ENCODE data around the gene ARHGEF10L.

The ARHGEF10L gene

GRCh38 chr1:17686258-17686657 is 146.8 kb downstream of the ARHGEF10L start:
- DNase-seq, result no peak

GRCh38 chr1:17687145-17687544 is 147.6 kb downstream of the ARHGEF10L start:
- DNase-seq, result no peak

DNA sequence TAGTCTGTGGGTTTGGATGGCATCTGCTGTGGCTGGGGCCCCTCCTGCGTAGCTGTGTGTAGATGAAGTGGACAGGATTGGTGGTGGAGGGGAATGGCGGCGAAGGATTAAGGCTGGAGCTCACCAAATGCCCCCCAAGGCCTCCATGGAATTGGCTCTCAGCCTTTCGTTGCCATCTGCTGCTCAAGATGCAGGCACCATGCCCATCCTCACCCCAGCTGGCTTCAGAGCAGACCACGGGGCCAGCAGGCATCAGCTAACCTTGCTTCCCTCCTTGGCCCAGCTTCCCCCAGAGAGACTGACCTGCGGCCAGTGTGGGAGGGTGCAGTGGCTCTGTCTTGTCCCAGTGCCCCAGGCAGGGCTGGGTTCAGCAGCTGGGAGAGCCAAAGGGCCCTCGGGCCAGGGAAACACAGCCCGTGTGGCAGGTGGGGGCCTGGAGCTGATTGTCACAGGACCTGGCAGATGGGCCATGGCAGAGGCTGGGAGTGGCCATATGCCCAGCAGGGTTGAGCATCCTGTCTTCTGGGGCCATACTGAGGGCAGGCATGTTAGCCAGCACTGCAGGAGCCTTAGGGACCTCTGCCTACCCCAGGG is 148.8 kb downstream of the ARHGEF10L start:
- no peak for DNase-seq

DNA sequence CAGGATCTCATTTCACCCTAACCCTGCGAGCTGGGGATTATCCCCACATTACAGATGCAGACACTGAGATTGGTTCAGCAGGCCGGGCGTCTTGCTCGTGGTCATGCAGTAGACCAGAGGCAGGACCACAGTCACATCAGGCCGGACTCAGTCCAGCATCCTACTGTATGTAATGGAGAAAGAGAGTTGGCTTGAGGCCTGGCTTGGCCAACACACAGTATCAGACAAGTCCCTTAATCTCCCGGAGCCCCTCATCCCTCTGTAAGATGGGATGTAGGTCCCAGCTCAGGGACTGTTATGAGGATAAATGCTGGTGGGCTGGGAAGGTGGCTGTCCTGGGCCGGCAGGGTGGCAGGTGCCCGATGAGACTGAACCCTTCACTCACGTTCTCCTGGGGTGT is 149.5 kb downstream of the ARHGEF10L start:
- DNase-seq, result no peak

GRCh38 chr1:17690906-17691634 is 151.6 kb downstream of the ARHGEF10L start:
- no peak for DNase-seq

DNA sequence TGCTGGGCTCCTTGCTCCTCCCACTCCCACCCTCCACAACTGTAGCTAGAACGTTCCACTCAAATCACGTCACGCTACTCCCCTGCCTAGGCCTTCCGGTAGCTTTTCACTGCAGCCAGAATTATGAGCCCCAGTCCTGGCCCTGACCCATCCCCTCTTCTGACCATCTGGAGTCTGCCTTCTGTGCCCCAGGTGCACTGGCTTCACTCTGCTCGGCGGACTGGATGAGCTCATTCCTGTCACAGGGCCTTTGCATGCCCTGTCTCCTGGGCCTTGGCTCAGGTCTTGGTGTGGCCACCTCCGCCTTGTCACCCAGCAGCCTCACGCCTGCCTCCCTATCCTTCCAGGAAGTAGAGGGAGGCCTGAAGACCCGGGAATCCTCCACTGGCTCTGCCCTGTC is 153.1 kb downstream of the ARHGEF10L start:
- no peak for DNase-seq

DNA sequence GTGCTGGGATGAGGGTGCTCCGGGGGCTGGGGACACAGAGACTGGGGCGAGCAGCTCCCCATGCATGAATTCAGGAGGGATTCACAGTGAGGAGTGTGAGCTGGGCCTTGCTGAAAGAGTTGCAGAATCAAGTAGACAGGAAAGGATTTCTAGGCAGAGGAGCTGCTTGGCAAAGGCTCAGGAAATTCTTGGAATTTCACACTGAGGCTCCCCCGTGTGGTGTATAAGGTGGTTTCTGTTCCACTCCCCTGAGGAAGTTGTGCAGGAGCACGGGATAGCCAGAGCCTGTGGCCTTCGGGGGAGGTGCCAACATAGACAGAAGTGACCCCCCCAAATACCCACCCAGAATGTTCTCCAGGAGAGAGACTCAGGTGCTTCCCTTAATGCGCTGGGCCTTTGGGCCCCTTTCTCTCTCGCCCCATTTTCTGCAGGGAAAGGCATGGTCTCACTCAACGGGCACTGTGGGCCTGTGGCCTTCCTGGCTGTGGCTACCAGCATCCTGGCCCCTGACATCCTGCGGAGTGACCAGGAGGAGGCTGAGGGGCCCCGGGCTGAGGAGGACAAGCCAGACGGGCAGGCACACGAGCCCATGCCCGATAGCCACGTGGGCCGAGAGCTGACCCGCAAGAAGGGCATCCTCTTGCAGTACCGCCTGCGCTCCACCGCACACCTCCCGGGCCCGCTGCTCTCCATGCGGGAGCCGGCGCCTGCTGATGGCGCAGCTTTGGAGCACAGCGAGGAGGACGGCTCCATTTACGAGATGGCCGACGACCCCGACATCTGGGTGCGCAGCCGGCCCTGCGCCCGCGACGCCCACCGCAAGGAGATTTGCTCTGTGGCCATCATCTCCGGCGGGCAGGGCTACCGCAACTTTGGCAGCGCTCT is 157.2 kb downstream of the ARHGEF10L start:
- DNase-seq, result no peak

GRCh38 chr1:17697458-17697857 is 158.0 kb downstream of the ARHGEF10L start:
- DNase-seq, result no peak

- no peak for DNase-seq
Observed at GRCh38 chr1:17699581-17699980, 160.1 kb downstream of the ARHGEF10L start.

DNA sequence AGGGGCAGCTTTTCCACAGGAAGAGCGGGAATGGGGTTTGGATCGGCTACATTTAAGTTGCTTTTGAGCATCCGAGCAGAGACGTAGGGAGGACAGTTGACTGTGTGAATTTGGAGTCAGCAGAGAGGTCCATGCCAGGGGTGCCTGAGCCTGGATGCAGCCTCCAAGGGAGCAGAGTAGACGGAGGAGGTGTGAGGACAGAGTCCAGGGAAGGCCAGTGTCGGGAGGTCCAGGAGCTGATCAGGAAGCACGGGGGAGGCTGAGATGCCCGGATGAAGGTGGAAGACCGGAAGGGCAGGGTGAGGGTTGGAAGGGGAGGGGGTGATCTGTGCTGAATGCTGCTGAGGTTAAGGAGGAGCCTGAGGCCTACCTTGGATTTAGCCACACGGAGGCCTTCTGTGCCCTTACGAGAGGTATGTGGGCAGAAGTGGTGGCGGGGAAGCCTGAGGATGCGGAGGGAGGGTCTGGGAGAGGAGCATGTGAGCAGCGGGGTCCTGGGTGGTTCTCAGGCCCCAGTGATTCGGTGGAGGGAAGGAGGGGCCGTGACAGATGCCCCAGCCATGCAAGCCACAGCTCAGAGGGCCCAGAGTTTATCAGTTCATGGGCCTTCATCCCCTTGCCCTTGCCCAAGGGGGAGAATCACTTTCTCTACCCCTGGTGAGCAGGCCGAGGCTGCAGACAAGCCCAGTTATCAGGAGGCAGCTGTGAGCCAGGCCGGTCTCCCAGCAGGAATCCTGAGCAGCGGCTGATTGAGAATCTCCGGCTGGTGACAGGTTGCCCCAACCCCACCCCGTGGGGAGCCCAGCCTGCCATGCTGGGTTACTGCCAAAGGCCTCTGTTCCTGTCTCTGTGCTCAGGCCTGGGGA is 161.7 kb downstream of the ARHGEF10L start:
- no peak for DNase-seq

DNA sequence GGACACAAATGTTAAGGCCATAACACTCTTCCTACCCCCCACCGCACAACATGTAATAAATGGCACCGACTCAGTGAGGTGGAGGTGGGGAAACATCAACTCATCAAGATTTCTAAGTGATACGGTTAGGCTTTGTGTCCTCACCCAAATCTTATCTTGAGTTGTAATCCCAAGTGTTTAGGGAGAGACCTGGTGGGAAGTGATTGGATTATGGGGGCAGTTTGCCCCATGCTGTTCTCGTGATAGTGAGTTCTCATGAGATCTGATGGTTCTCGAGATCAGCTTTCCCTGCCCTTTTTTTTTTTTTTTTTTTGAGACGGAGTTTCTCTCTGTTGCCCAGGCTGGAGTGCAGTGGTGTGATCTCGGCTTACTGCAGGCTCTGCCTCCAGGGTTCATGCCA is 164.7 kb downstream of the ARHGEF10L start:
- no peak for DNase-seq

DNA sequence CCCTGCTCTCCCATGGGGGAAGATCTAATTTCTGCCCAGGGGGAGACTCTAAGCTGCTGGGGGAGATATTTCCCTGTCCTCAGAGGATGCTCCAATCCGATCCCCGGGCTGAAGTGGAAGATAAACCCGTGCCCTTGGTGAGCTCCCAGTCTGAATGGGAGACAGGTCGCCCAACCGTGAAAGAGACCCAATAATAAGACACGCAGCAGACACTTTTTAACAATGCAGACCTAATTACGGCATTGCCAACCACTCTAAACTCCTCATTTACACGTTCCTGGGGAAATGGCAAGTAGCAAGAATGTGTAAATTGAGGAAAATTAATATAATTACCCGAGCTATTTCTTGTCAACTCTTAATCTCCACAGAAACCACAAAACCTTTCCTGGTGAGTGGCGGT is 166.9 kb downstream of the ARHGEF10L start:
- no peak for DNase-seq

- DNase-seq, result no peak
Observed at GRCh38 chr1:17709981-17710380, 170.5 kb downstream of the ARHGEF10L start.

DNA sequence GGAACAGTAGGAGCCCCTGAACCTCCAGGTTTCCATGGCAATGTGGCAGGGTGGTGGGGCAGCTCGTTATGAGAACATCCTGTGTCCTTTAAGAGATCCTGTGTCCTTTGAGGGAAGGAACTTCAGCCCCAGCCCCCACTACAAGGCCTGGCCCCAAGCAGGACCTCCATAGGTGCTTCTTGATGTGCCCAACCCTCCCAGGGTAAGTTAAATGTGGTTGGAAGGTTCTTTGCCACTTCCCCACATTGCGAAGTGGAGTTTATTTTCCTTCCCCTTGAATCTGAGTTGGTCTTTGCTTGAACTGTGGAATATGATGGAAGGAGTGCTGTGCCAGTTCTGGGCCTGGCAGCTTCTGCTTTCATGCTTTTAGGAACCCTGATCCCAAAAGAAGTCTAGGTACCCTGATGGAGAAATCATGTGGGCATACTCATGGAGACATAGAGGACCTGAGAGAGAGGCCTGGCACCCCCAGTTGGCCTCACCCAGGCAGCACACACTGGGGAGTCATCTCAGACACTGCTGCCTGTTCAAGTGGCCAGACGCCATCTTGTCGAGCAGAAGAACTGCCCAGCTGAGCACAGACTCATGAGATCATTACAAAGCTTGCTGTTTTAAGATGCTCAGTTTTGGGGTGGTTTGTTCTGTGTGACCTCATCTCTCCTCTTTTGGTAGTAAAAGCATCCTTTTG is 171.5 kb downstream of the ARHGEF10L start:
- DNase-seq, result no peak

DNA sequence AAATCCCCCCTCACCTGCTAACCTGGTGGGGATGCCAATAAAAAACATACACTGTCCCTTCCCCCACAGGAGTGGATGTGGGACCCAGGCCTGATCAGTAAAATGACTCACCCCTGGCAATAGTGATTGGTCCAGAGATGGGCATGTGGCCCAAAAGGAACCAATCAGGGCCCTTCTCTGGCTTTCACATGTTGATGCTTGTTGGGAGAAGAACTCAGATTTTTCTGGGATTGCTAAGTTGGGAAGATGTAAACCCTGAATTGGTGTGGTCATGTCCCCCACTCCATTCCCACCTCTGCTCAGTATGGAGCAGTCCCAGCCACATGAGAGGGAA is 172.0 kb downstream of the ARHGEF10L start:
- DNase-seq, result no peak

GRCh38 chr1:17711941-17712340 is 172.4 kb downstream of the ARHGEF10L start:
- DNase-seq, result no peak

DNA sequence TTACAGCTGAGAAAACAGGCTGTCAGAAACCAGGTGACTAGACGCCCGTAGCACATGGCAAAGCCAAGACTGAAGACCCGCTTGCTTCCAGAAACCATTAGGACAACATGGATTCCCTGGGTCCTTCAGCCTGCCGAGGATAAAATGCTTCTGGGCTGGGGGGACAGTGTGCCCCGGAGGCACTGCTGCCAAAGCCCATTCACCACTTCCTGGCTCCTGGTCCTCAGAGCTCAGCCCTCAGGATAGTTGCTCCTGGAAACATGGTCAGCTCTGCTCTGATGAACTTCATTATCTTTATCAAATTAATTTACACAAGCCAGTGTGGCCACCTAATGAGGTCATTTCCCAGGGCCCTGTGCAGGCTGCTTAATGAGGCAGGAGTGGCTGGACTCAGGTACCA is 174.5 kb downstream of the ARHGEF10L start:
- DNase-seq, result no peak

DNA sequence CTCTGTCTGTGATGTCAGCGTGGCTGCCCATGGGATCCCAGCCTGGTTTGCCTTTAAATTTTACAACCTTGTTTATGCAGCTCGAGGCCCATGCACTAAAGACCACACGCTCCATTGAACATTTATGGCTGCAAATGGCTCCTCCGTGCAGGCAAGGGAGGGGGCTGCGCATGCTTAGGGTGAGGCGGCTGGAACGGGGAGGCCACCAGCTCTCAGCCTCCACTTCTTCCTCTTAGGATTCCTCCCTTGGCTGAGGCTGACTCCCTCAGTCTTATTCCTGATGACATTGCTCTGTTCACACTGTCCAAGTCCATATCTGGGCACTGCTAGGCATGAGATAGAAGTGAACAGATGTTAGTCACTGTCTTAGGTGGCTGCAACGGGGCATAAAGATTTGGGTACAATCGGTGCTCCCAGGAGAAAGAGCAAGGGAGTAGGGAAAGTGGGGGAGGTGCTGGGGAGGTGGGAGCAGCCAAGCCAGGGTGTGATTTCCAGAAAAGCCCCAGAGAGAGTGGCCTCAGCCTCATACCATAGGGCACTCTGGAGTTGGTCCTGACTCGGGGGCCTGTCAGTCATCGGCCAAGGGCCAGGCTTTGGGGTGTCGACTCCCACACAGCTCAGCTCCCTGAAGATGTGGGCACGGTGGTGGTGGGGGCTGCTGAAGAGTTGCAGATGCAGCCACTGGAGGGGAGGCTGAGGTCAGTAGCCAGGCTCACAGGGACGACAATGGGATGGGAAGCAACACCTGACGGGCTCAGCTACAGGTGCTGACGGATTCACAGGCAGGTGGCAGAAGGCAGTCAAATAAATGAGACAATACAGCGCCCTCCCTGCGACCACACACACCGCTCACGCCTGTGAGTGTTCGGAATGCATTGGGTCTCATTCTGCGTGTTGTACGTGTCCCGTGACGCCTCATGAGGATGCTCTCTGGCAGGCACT is 178.4 kb downstream of the ARHGEF10L start:
- peak; percentile 81 for DNase-seq

- DNase-seq, result no peak
Observed at GRCh38 chr1:17719874-17720273, 180.4 kb downstream of the ARHGEF10L start.

DNA sequence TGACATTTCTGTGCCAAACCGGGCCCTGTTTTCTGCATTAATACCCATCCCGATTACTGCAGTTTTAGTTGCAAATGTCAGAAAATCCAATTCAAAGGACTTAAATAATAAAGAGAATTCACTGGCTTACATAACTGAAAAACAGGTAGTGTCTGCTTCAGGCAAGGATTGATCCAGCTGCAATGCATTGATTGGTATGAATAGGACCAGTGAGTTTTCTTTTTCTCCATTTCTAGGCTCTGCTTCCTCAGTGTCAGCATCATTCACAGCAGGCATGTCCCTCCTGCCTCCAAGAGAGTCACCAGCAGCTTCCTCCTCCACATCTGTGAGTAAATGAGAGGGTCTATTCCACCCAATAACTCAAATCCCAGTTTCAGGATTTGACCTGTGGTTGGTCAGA is 181.9 kb downstream of the ARHGEF10L start:
- no peak for DNase-seq

- DNase-seq, result no peak
Observed at GRCh38 chr1:17723684-17724083, 184.2 kb downstream of the ARHGEF10L start.

Data from NCI-H187 treated with DMSO at 0.1 percent for 48 hours (cell line).